Trophoblast cell (in vitro differentiated cells and primary cell): ENCODE measurements around the gene AOAH.

Source experiments
- DNase-seq, 2 donors: peaks; one replicate each; pipeline ENCODE4 v3.0.0-alpha.2; 2016
- H2AFZ ChIP-seq: 2 replicates; pipeline ENCODE4 v1.6.1; 2013; ENCODE audit warnings: low read length, moderate library complexity, mild to moderate bottlenecking; ENCODE audit not compliant: insufficient read depth, poor library complexity
- H2AK5ac ChIP-seq: 2 replicates; pipeline ENCODE4 v1.6.1; 2013; ENCODE audit warnings: mild to moderate bottlenecking, low read length
- H2BK120ac ChIP-seq: 2 replicates; pipeline ENCODE4 v1.6.1; 2013; ENCODE audit warnings: low read length, mild to moderate bottlenecking, moderate library complexity; ENCODE audit not compliant: insufficient read depth, poor library complexity
- H2BK12ac ChIP-seq: 2 replicates; pipeline ENCODE4 v1.6.1; 2013; ENCODE audit warnings: mild to moderate bottlenecking, low read length, moderate library complexity
- H2BK5ac ChIP-seq: 2 replicates; pipeline ENCODE4 v1.6.1; 2013; ENCODE audit warnings: low read length, low read depth, moderate library complexity, mild to moderate bottlenecking; ENCODE audit not compliant: poor library complexity
- H3K14ac ChIP-seq: 2 replicates; pipeline ENCODE4 v1.6.1; 2013; ENCODE audit warnings: mild to moderate bottlenecking, low read length
- H3K18ac ChIP-seq: 2 replicates; pipeline ENCODE4 v1.6.1; 2013; ENCODE audit warnings: mild to moderate bottlenecking, low read length
- H3K23ac ChIP-seq: 2 replicates; pipeline ENCODE4 v1.6.1; 2013; ENCODE audit warnings: low read length
- H3K27ac ChIP-seq: 2 replicates; pipeline ENCODE4 v1.5.1; 2013; ENCODE audit warnings: low read depth, mild to moderate bottlenecking, inconsistent platforms, low read length, moderate library complexity
- H3K27me3 ChIP-seq: 2 replicates; pipeline ENCODE4 v1.6.1; 2013; ENCODE audit warnings: inconsistent platforms, mild to moderate bottlenecking, low read length, moderate library complexity; ENCODE audit not compliant: insufficient read depth
- H3K36me3 ChIP-seq, 2 experiments: 1 replicate in 1 of 2; 2 replicates in 1 of 2; pipeline ENCODE4 v1.6.1; 2013; ENCODE audit warnings: low read length in 2 of 2, mild to moderate bottlenecking in 2 of 2, moderate library complexity in 1 of 2; ENCODE audit not compliant: insufficient read depth in 2 of 2, control insufficient read depth in 1 of 2
- H3K4ac ChIP-seq: 2 replicates; pipeline ENCODE4 v1.6.1; 2013; ENCODE audit warnings: low read depth, mild to moderate bottlenecking, low read length, moderate library complexity
- H3K4me1 ChIP-seq, 2 experiments: 1 replicate in 1 of 2; 2 replicates in 1 of 2; pipeline ENCODE4 v1.6.1; 2013; ENCODE audit warnings: low read length in 2 of 2, mild to moderate bottlenecking in 2 of 2, moderate library complexity in 1 of 2; ENCODE audit not compliant: insufficient read depth in 2 of 2, control insufficient read depth in 1 of 2
- H3K4me2 ChIP-seq: 2 replicates; pipeline ENCODE4 v1.6.1; 2013; ENCODE audit warnings: inconsistent platforms, mild to moderate bottlenecking, low read length, moderate library complexity
- H3K4me3 ChIP-seq: 2 replicates; pipeline ENCODE4 v1.5.1; 2013; ENCODE audit warnings: mild to moderate bottlenecking, low read depth, low read length, inconsistent platforms
- H3K79me1 ChIP-seq: one replicate; pipeline ENCODE4 v1.6.1; 2013; ENCODE audit warnings: low read length
- H3K79me2 ChIP-seq: 2 replicates; pipeline ENCODE4 v1.6.1; 2013; ENCODE audit warnings: low read length, mild to moderate bottlenecking; ENCODE audit not compliant: control insufficient read depth, insufficient read depth, poor library complexity
- H3K9ac ChIP-seq: 2 replicates; pipeline ENCODE4 v1.6.1; 2013; ENCODE audit warnings: mild to moderate bottlenecking, low read length
- H3K9me3 ChIP-seq: 2 replicates; pipeline ENCODE4 v1.6.1; 2013; ENCODE audit warnings: low read depth, mild to moderate bottlenecking, control low read depth, inconsistent platforms, low read length; ENCODE audit not compliant: insufficient read depth
- H4K12ac ChIP-seq: 2 replicates; pipeline ENCODE4 v1.6.1; 2013; ENCODE audit warnings: low read depth, mild to moderate bottlenecking, low read length, moderate library complexity
- H4K8ac ChIP-seq: 2 replicates; pipeline ENCODE4 v1.6.1; 2013; ENCODE audit warnings: low read depth, mild to moderate bottlenecking, low read length, moderate library complexity
- H4K91ac ChIP-seq: one replicate; pipeline ENCODE4 v1.6.1; 2013; ENCODE audit warnings: low read depth, mild to moderate bottlenecking, low read length, moderate library complexity
- WGBS: extraction: QIAGEN DNeasy Blood & Tissue Kit; methylation state at CpG from one replicate; pipeline ENCODE4 v1.1.7; 2013; ENCODE audit warnings: missing lambda C conversion rate; ENCODE audit not compliant: insufficient read length, insufficient coverage; ENCODE audit errors: extremely low coverage; 5-methylcytosine and 5-hydroxymethylcytosine counted together

The AOAH gene

GRCh38 chr7:36659172-36659516, 65.2 kb downstream of the AOAH start:
- Histone ChIP-seq H3K79me1 (peaks cover 18% of the 10 kb centered on the region), H4K12ac (no peak overlapping the region), H3K23ac (no peak overlapping the region)

GRCh38 chr7:36658335-36659171, 65.7 kb downstream of the AOAH start:
- H3K4me2 ChIP-seq, result no peak overlapping the region
- H3K18ac ChIP-seq, result peak overlapping the region; percentile 66
- peaks cover 18 to 20% of the 10 kb centered on the region in 2 experiments for H3K4me1 ChIP-seq
- peak overlapping the region; percentile 43 for H2BK120ac ChIP-seq
- H2AFZ ChIP-seq, result no peak overlapping the region
- no peaks in the 10 kb centered on the region for H3K27me3 ChIP-seq
- peak overlapping the region; percentile 56 for H2BK12ac ChIP-seq
- peak overlapping the region; percentile 57 for H3K14ac ChIP-seq
- H4K91ac ChIP-seq, result peak overlapping the region; percentile 67
- DNase-seq, result peak; percentile 83 to 84
- H3K4ac ChIP-seq, result no peak overlapping the region
- no peak overlapping the region for H3K4me3 ChIP-seq
- H3K9ac ChIP-seq, result no peak overlapping the region
- H3K79me2 ChIP-seq, result no peaks in the 10 kb centered on the region
- no peaks in the 10 kb centered on the region for H3K9me3 ChIP-seq
- H2BK5ac ChIP-seq, result peak overlapping the region; percentile 74
- peak overlapping the region; percentile 85 for H3K27ac ChIP-seq
- no peaks in the 10 kb centered on the region for H3K36me3 ChIP-seq
- peak overlapping the region; percentile 17 for H4K8ac ChIP-seq
- no peak overlapping the region for H3K23ac ChIP-seq
- H3K79me1 ChIP-seq, result peaks cover 18% of the 10 kb centered on the region
- no peak overlapping the region for H2AK5ac ChIP-seq
- no peak overlapping the region for H4K12ac ChIP-seq
- WGBS, result no CpG with 5 or more reads among the region's 8 CpGs

More at GRCh38 chr7:36659172-36659516, 65.2 kb downstream of the AOAH start:
- H3K9ac ChIP-seq, result no peak overlapping the region
- H3K4me2 ChIP-seq, result no peak overlapping the region
- H2BK5ac ChIP-seq, result peak overlapping the region; percentile 86
- peak overlapping the region; percentile 74 for H2BK12ac ChIP-seq
- no peaks in the 10 kb centered on the region for H3K36me3 ChIP-seq
- no CpG with 5 or more reads among the region's 4 CpGs for WGBS
- H3K18ac ChIP-seq, result peak overlapping the region; percentile 48
- H2AK5ac ChIP-seq, result no peak overlapping the region
- peak overlapping the region; percentile 85 for H3K27ac ChIP-seq
- peak overlapping the region; percentile 34 for H4K91ac ChIP-seq
- H3K14ac ChIP-seq, result peak overlapping the region; percentile 32
- H2AFZ ChIP-seq, result no peak overlapping the region
- no peak overlapping the region for H3K4ac ChIP-seq
- H2BK120ac ChIP-seq, result peak overlapping the region; percentile 82
- H4K8ac ChIP-seq, result peak overlapping the region; percentile 62
- no peaks in the 10 kb centered on the region for H3K9me3 ChIP-seq
- no peaks in the 10 kb centered on the region for H3K79me2 ChIP-seq
- no peak overlapping the region for H3K4me3 ChIP-seq
- no peaks in the 10 kb centered on the region for H3K27me3 ChIP-seq
- H3K4me1 ChIP-seq, result peaks cover 18 to 20% of the 10 kb centered on the region in 2 experiments
- DNase-seq, result peak; percentile 85 to 92

DNA sequence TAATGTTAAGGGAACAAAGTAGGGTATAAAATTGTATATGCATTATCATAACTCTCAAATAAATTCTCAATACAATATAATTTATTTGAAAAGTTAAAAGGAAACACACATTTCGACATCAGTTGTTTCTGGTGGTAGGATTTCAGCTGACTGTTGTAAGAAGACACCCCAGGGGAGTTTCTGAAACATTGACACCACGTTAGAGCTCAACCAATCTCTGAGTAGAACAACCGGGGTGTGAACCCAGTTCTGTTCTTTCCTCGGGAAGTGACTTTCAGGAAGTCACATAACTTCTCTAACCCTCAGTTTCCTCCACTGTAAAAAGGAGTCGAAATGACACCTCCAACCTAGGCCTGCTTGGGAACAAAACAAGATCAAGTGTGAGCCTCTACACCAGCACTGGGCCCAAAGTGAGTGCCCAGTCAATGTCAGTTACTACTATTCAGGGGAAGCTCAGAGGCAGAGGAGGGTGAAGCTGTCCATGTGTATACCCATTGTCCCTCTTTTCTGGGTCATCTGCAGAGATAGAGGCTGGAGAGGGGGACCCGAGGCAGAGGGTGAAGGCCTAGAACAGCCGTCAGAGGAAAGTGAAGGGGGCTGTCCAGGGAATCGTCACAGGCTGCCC, 67.1 kb downstream of the AOAH start:
- no peak overlapping the region for H4K12ac ChIP-seq
- H3K18ac ChIP-seq, result no peak overlapping the region
- H2BK12ac ChIP-seq, result peak overlapping the region; percentile 95
- DNase-seq, result no peak
- H3K79me1 ChIP-seq, result peaks cover 18% of the 10 kb centered on the region
- H3K79me2 ChIP-seq, result no peaks in the 10 kb centered on the region
- no peak overlapping the region for H3K23ac ChIP-seq
- no peak overlapping the region for H3K9ac ChIP-seq
- no peak overlapping the region for H3K4me2 ChIP-seq
- H4K91ac ChIP-seq, result peak overlapping the region; percentile 23
- no peak overlapping the region for H2BK5ac ChIP-seq
- no peak overlapping the region for H3K27ac ChIP-seq
- H3K4ac ChIP-seq, result no peak overlapping the region
- no peaks in the 10 kb centered on the region for H3K9me3 ChIP-seq
- peaks cover 16 to 19% of the 10 kb centered on the region in 2 experiments for H3K4me1 ChIP-seq
- no peak overlapping the region for H4K8ac ChIP-seq
- H3K4me3 ChIP-seq, result no peak overlapping the region
- H2BK120ac ChIP-seq, result peak overlapping the region; percentile 81
- H3K36me3 ChIP-seq, result no peaks in the 10 kb centered on the region
- peak overlapping the region; percentile 20 for H3K14ac ChIP-seq
- H2AK5ac ChIP-seq, result peak overlapping the region; percentile 88
- no peaks in the 10 kb centered on the region for H3K27me3 ChIP-seq
- no CpG with 5 or more reads among the region's 8 CpGs for WGBS
- H2AFZ ChIP-seq, result no peak overlapping the region

- no peaks in the 10 kb centered on the region for H3K9me3 ChIP-seq
- no peak overlapping the region for H3K4me2 ChIP-seq
- H3K79me2 ChIP-seq, result no peaks in the 10 kb centered on the region
- no peak overlapping the region for H2BK12ac ChIP-seq
- H3K4me3 ChIP-seq, result no peak overlapping the region
- no peak overlapping the region for H3K18ac ChIP-seq
- no peak overlapping the region for H3K27ac ChIP-seq
- no peak overlapping the region for H3K14ac ChIP-seq
- no peak overlapping the region for H3K23ac ChIP-seq
- peaks cover 8% of the 10 kb centered on the region for H3K79me1 ChIP-seq
- H4K91ac ChIP-seq, result no peak overlapping the region
- no peak for DNase-seq
- H3K4ac ChIP-seq, result no peak overlapping the region
- H3K9ac ChIP-seq, result no peak overlapping the region
- WGBS, result no CpG with 5 or more reads among the region's 6 CpGs
- H2AFZ ChIP-seq, result no peak overlapping the region
- no peak overlapping the region for H4K8ac ChIP-seq
- H4K12ac ChIP-seq, result no peak overlapping the region
- no peaks in the 10 kb centered on the region for H3K27me3 ChIP-seq
- H3K4me1 ChIP-seq, result peaks cover 6 to 9% of the 10 kb centered on the region in 2 experiments
- H2BK5ac ChIP-seq, result no peak overlapping the region
- no peak overlapping the region for H2BK120ac ChIP-seq
- H2AK5ac ChIP-seq, result no peak overlapping the region
- no peaks in the 10 kb centered on the region for H3K36me3 ChIP-seq
These were observed 69.9 kb downstream of the AOAH start for GRCh38 chr7:36654436-36654835.
